ENCODE data around the gene RTN4R. TPM values are rescaled to one million over a fixed set of nuclear protein-coding genes. Genes with fewer than 3 reads are reported as not detected.

Gene RTN4R
- total and polyA plus RNA-seq, 3 donors from 2014 or later = 2.1 to 6.1 (median 5.1) TPM

DNA sequence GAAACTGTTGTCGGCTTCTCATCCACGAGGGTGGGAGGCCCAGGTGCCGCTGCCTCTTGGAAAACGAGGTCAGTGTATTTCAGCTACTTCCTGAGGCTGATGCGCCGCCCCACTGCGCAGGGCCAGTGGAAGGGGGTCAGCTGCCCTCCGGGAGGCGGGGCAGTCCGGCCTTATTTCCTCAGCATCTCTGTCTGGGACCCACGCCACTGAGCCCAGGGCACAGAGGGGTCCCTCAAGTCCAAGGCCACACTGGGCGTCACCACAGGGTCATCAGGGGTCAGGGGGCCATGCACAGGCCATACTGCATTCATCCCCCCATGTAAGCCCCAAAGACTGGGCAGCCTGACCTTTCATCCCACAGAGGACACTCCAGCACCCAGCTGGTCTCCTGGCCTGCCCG is 12.1 kb downstream of the RTN4R start:
- H3K4me3 ChIP-seq = no peak overlapping the region
- TF ChIP-seq, protein P1, sequence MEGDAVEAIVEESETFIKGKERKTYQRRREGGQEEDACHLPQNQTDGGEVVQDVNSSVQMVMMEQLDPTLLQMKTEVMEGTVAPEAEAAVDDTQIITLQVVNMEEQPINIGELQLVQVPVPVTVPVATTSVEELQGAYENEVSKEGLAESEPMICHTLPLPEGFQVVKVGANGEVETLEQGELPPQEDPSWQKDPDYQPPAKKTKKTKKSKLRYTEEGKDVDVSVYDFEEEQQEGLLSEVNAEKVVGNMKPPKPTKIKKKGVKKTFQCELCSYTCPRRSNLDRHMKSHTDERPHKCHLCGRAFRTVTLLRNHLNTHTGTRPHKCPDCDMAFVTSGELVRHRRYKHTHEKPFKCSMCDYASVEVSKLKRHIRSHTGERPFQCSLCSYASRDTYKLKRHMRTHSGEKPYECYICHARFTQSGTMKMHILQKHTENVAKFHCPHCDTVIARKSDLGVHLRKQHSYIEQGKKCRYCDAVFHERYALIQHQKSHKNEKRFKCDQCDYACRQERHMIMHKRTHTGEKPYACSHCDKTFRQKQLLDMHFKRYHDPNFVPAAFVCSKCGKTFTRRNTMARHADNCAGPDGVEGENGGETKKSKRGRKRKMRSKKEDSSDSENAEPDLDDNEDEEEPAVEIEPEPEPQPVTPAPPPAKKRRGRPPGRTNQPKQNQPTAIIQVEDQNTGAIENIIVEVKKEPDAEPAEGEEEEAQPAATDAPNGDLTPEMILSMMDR (IDR thresholded peaks at IDR 0.05) = no peak
- no peak for TF ChIP-seq POLR2A (IDR thresholded peaks at IDR 0.05)
- H3K27me3 ChIP-seq = no peaks in the 10 kb centered on the region
- DNase-seq = no peak
- WGBS, 2 donors = 93 to 94% methylated on average over 13 of the region's 13 CpGs
- no peaks in the 10 kb centered on the region for H3K9me3 ChIP-seq
- no peak overlapping the region for H3K27ac ChIP-seq
- intact Hi-C loops (cut with DNase I; ENCODE audit: low total_unique reads) = no loop called here
- no peaks in the 10 kb centered on the region for H3K36me3 ChIP-seq (ENCODE audit: low read depth, missing control alignments)
- no peaks in the 10 kb centered on the region for H3K4me1 ChIP-seq

DNA sequence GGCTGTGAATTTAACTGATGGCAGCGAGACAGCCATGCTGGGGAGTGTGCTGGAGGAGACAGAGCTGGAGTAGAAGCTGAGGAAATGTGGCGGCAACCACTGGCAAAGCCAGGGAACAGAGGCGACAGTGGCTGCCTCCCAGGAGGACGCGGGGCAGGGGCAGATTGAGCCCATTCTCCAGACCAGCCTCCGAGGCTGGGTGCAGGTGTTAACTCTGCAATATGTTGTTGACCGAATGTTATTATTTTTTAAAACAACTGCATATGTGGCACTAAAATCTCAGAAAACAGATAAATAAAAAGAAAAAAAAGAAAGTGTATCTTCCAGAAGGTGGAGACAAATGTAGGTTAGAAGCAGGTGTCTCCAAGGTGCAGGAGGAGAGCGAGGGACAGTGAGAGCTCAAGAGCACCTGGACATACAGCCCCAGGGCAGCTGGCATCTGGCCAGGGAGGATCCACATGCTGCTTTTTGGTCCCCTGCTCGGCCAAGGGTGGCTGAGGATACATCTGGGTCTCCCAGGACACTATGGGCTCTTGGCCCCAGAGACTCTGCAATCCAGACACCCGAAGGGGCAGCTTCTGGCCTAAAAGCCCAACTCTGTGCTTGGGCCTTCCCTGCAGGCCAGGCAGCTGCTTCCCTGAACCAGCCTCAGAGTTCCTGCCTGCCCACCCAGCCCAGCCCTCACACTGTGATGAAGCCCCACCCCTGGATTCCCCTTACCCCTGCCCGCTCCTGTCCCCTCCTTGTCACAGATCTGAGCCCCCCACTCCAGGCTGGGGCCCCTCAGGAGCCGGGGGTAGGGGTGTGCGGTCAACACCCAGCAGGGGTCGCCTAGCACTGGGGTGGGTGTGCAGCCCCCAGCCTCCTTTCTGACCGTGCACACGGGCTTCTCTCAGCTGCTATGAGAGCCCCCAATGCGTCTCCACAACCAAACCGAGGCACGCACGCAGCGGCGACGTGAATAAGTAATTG is 12.9 kb downstream of the RTN4R start:
- TF ChIP-seq POLR2A (IDR thresholded peaks at IDR 0.05) = no peak
- TF ChIP-seq, protein P1 (IDR thresholded peaks at IDR 0.05) = no peak
- Histone ChIP-seq H3K27me3 (no peaks in the 10 kb centered on the region), H3K4me3 (no peak overlapping the region), H3K27ac (no peak overlapping the region), H3K9me3 (no peaks in the 10 kb centered on the region), H3K36me3 (ENCODE audit: low read depth, missing control alignments) (no peaks in the 10 kb centered on the region), H3K4me1 (peaks cover under 1% of the 10 kb centered on the region)
- intact Hi-C loops (cut with DNase I; ENCODE audit: low total_unique reads) = no loop called here
- DNase-seq = no peak
- 91 to 92% methylated on average over 23 of the region's 23 CpGs for WGBS, 2 donors

DNA sequence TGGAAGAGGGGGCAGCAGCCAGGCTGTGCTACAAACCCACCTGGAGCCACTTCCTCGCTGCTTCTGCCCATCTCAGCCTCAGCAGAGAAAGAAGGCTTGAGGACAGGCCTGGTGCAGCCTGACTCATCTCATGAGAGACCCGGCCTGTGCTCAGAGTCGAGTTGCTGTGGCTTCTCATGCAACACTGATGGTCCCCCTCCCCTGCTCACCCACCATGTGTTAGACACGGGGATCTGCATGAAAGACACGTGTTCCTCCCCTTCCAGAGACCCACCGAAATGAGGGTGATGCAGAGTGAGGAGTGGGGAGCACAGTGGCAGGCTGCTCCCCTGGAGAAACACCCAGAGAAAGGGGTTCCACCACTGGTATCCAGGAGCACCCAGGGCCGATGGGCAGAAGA is 15.0 kb downstream of the RTN4R start:
- WGBS, 2 donors = 92 to 100% methylated on average over 4 to 7 of the region's 7 CpGs
- no peaks in the 10 kb centered on the region for H3K36me3 ChIP-seq (ENCODE audit: low read depth, missing control alignments)
- H3K27me3 ChIP-seq = no peaks in the 10 kb centered on the region
- no peak overlapping the region for H3K27ac ChIP-seq
- intact Hi-C loops (cut with DNase I; ENCODE audit: low total_unique reads) = no loop called here
- H3K9me3 ChIP-seq = no peaks in the 10 kb centered on the region
- H3K4me3 ChIP-seq = no peak overlapping the region
- DNase-seq = no peak
- no peak for TF ChIP-seq POLR2A (IDR thresholded peaks at IDR 0.05)
- TF ChIP-seq, protein P1 (IDR thresholded peaks at IDR 0.05) = no peak
- H3K4me1 ChIP-seq = peaks cover 16% of the 10 kb centered on the region

DNA sequence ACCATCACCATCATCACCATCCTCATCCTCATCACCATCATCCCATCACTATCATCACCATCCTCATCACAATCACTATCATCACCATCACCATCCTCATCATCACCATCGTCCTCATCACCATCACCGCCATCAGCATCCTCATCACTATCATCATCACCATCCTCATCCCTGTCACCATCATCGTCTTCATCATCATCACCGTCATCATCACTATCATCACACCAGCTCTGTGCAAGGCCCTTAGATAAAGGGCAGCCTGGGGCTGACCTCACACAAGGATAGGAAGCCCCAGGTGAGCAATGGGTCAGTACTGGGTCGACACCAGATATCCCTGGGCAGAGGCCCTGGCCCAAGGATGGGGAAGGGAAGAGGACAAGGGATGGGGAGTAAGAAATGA is 16.1 kb downstream of the RTN4R start:
- no peak for TF ChIP-seq POLR2A (IDR thresholded peaks at IDR 0.05)
- TF ChIP-seq, protein P1 (IDR thresholded peaks at IDR 0.05) = no peak
- intact Hi-C loops (cut with DNase I; ENCODE audit: low total_unique reads) = no loop called here
- peaks cover 16% of the 10 kb centered on the region for H3K4me1 ChIP-seq
- no peak overlapping the region for H3K4me3 ChIP-seq
- no peak overlapping the region for H3K27ac ChIP-seq
- no peak for DNase-seq
- no peaks in the 10 kb centered on the region for H3K27me3 ChIP-seq
- H3K36me3 ChIP-seq (ENCODE audit: low read depth, missing control alignments) = no peaks in the 10 kb centered on the region
- no peaks in the 10 kb centered on the region for H3K9me3 ChIP-seq
- 90 to 99% methylated on average over 5 of the region's 5 CpGs for WGBS, 2 donors

All from testis (tissue), 3 donors.